Erythroblast (primary cell): Measurements from ENCODE around the gene BICC1.

Experiments
- GATA1 ChIP-seq: IDR thresholded peaks from 2 replicates; pipeline ENCODE4 v1.6.1; 2011; ENCODE audit warnings: low read depth, mild to moderate bottlenecking, control low read depth, low read length, moderate library complexity
- POLR2A ChIP-seq: IDR thresholded peaks from 2 replicates; pipeline ENCODE4 v1.6.1; 2011; ENCODE audit warnings: mild to moderate bottlenecking, low read length

DNA sequence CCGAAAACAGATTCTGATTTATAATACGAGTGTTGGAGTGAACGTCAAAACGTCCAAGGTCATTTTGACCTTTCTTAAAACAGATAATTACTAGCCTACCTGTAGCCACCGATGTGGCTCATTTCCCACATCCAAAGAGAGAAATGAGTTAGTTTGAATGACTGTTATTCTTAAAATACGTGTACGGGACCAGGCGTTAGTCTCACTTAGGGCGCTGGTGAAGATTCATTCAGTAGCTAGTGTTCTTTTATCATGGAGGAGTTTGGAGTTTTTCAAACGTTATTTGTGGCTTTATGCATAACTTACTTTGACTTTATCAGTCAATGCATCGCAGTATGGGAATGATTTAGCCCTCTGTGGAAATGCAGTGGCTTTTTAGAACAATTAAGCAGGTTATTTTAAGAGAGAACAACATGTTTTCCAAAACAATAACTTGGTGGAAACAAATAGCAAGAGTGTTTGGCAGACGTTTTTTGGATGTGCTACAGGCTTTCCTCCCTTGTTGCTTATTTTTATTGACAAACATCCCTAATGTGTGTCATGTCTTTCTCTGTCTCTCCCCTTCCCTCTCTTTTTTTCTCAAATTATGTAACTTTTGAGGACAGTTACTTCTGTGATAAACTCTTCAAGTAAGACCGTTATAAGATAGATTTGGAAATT is 1.6 kb downstream of the BICC1 start:
- TF ChIP-seq POLR2A = no peak
- TF ChIP-seq GATA1 = no peak
